ENCODE data around the gene ACOX1. TPM values are rescaled to one million over a fixed set of nuclear protein-coding genes. Genes with fewer than 3 reads are reported as not detected.

ACOX1 gene
- total and polyA plus RNA-seq, 8 donors = 25.6 to 81.0 (median 31.9) TPM

DNA sequence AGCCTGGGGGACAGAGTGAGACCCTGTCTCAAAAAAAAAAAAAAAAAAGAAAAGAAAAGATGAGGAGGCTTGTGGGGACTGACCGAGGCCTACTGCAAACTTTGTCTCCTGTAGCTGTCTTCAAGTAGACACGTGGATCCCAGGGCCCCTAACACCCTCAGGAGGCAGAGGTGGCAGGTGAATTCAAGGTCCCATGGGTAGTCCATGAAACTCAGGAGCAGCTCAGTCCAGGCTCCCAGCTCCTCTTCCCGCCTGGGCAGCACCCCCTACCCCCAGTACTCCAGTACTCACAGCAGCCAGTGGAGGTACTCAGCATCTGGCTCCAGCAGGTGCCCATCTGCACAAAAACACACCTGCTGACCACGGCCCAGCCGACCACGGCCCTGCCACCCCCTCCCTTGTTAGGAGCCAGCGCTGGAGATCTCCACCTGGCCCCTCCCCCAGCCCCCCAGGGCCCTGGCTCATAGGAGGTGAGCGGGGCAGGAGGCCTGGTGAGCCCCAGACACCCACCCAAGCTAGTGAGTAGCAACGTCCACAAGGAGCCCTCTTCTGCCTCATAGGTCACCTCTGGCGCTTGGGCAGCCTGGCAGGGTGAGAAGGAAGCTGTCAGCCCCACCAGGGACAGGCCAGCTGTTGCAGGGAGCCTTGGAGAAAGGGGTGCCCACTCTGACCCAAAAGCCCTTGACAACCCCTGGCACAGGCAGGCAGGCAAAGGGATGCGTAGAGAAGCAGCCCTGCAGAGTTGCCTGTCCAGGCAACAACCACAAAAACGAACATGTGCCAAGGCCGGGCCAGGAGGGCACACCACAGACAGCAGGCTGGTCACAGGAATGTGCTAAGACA, 78.1 kb downstream of the ACOX1 start:
- TF ChIP-seq, protein P1, sequence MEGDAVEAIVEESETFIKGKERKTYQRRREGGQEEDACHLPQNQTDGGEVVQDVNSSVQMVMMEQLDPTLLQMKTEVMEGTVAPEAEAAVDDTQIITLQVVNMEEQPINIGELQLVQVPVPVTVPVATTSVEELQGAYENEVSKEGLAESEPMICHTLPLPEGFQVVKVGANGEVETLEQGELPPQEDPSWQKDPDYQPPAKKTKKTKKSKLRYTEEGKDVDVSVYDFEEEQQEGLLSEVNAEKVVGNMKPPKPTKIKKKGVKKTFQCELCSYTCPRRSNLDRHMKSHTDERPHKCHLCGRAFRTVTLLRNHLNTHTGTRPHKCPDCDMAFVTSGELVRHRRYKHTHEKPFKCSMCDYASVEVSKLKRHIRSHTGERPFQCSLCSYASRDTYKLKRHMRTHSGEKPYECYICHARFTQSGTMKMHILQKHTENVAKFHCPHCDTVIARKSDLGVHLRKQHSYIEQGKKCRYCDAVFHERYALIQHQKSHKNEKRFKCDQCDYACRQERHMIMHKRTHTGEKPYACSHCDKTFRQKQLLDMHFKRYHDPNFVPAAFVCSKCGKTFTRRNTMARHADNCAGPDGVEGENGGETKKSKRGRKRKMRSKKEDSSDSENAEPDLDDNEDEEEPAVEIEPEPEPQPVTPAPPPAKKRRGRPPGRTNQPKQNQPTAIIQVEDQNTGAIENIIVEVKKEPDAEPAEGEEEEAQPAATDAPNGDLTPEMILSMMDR (IDR thresholded peaks at IDR 0.05) = no peak
- DNase-seq (no peak), ATAC-seq (no peak)
- no peak overlapping the region for H3K4me3 ChIP-seq
- H3K36me3 ChIP-seq = peaks cover 0 to 52% of the 10 kb centered on the region in 2 donors
- peaks cover 15 to 33% of the 10 kb centered on the region in 2 donors for H3K4me1 ChIP-seq
- no peaks in the 10 kb centered on the region for H3K9me3 ChIP-seq
- no peak overlapping the region for H3K27ac ChIP-seq
- intact Hi-C loops (cut with DNase I) = no loop called here
- H3K27me3 ChIP-seq = no peaks in the 10 kb centered on the region

DNA sequence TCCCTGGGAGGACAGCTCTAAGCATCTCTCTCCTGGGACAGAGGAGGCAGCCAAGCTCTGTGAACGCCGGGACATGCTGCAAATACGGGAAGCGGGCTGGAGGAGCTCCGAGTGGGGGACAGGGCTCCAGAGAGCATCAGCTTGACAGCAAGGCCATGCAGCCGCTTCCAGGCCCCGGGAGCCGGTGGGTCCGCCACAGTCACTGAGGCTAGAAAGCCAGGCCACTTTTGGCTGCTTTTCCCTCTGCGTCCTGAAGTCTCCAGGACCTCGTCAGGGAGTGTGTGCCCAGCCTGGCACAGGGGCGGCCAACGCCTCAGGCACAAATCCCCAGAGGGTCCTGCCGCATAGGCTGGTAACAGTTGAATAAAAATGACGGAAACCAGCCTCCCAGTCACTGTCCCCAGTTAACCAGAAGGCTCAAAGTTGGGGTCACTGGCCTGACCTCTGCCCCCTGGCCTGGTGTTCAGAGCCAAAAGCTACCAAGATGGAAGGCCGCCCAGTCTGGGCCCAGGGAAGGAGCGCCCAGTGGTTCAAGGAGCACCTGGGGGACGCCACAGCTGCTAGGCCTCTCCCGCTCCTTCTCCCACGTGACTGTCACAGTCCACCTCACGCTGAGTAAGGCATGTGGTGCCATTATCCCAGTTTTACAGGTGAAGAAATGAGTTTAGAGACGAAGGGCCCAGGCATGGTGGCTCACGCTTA, 79.0 kb downstream of the ACOX1 start:
- ATAC-seq (no peak), DNase-seq (no peak)
- Histone ChIP-seq H3K9me3 (no peaks in the 10 kb centered on the region), H3K4me3 (no peak overlapping the region), H3K27ac (no peak overlapping the region), H3K36me3 (peaks cover 0 to 52% of the 10 kb centered on the region in 2 donors), H3K27me3 (no peaks in the 10 kb centered on the region), H3K4me1 (peaks cover 19 to 35% of the 10 kb centered on the region in 2 donors)
- TF ChIP-seq, protein P1 (IDR thresholded peaks at IDR 0.05) = no peak
- intact Hi-C loops (cut with DNase I) = loop anchor here in 1 of 2 donors (10.0 kb wide), 1 partner anchor 125 kb away; a partner anchor contains a TSS

DNA sequence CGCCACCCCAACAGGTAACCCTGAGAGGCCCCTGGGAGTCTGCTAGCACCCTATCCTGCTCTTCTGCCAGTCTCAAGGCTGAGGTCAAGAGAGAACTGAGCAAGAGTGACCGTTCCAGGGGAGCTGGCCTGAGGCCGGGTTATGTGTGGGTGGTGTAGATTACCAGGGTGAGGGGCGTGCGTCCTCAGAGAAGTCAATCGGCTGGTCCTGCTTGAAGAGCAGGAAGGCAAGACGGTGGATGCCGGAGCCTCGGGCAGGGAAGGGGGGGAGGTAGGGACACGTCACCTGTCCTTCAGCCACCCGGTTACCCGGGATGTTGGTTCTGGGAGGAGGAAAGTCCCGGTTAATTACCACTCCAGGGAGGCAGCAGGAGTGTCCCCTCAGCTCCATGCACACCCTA, 79.6 kb downstream of the ACOX1 start:
- intact Hi-C loops (cut with DNase I) = loop anchor here in 1 of 2 donors (10.0 kb wide), 1 partner anchor 125 kb away; a partner anchor contains a TSS
- TF ChIP-seq, protein P1 (IDR thresholded peaks at IDR 0.05) = no peak
- H3K4me3 ChIP-seq = no peak overlapping the region
- no peak for DNase-seq
- H3K27ac ChIP-seq = no peak overlapping the region
- no peaks in the 10 kb centered on the region for H3K9me3 ChIP-seq
- ATAC-seq = no peak
- peaks cover 0 to 52% of the 10 kb centered on the region in 2 donors for H3K36me3 ChIP-seq
- no peaks in the 10 kb centered on the region for H3K27me3 ChIP-seq
- peaks cover 24 to 40% of the 10 kb centered on the region in 2 donors for H3K4me1 ChIP-seq

DNA sequence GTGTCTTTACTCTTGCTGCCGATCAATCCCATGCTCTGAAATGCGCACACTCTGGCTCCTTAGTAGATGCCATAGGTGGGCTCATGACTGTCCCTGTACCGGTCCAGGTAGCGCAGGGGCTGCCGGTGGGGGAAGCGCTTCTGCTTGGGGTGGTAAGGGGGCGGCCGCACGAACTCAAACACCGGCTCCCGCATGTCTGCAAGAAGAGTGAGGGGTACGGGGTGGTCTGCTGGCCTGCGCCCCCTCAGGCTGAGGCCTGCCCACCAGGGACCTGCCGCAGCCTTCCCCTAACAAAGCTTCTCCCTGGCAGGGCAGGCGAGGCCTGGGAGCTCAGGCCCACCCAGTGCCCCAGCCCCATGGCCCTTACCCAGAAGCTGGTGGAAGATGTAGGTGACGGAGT, 80.2 kb downstream of the ACOX1 start:
- peaks cover 20 to 38% of the 10 kb centered on the region in 2 donors for H3K4me1 ChIP-seq
- H3K9me3 ChIP-seq = no peaks in the 10 kb centered on the region
- H3K27ac ChIP-seq = no peak overlapping the region
- H3K36me3 ChIP-seq = peaks cover 0 to 52% of the 10 kb centered on the region in 2 donors
- DNase-seq (peak in 1 of 4 donors; percentile 58), ATAC-seq (no peak)
- TF ChIP-seq, protein P1 (IDR thresholded peaks at IDR 0.05) = no peak
- H3K27me3 ChIP-seq = no peaks in the 10 kb centered on the region
- intact Hi-C loops (cut with DNase I) = loop anchor here in 1 of 2 donors (10.0 kb wide), 1 partner anchor 124 kb away; a partner anchor contains a TSS
- H3K4me3 ChIP-seq = no peak overlapping the region

DNA sequence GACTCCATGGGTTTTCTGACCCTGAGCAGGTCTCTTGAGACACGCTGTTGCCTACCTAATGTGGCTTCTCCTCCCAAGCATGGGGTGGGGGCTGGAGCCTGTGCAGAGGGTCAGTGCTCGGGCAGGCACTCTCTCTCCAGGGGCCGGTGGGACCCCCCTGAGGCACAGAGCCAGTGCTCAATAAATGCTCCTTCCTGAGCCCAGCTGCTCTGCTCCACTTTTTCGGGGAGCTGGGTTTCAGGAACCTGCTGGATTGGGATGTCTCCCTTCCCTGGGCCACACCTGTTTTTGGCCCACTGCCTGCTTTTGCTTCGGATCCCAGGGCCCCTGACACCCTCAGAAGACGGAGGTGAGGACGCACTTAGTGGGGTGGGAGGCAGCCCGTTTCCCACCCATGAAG, 80.9 kb downstream of the ACOX1 start:
- ATAC-seq (no peak), DNase-seq (peak in 1 of 4 donors; percentile 66)
- intact Hi-C loops (cut with DNase I) = loop anchor here in 1 of 2 donors (10.0 kb wide), 1 partner anchor 123 kb away; a partner anchor contains a TSS
- TF ChIP-seq, protein P1 (IDR thresholded peaks at IDR 0.05) = no peak
- Histone ChIP-seq H3K4me1 (peaks cover 17 to 30% of the 10 kb centered on the region in 2 donors), H3K27ac (no peak overlapping the region), H3K36me3 (peaks cover 0 to 54% of the 10 kb centered on the region in 2 donors), H3K27me3 (no peaks in the 10 kb centered on the region), H3K4me3 (no peak overlapping the region), H3K9me3 (no peaks in the 10 kb centered on the region)

Measured in left lung (tissue), 10 donors.